Measurements from ENCODE around the gene SORCS1. TPM values are rescaled to one million over a fixed set of nuclear protein-coding genes. Genes with fewer than 3 reads are reported as not detected.

The SORCS1 gene
- total RNA-seq, 1 experiment from 2014 or later: 0.11 TPM

DNA sequence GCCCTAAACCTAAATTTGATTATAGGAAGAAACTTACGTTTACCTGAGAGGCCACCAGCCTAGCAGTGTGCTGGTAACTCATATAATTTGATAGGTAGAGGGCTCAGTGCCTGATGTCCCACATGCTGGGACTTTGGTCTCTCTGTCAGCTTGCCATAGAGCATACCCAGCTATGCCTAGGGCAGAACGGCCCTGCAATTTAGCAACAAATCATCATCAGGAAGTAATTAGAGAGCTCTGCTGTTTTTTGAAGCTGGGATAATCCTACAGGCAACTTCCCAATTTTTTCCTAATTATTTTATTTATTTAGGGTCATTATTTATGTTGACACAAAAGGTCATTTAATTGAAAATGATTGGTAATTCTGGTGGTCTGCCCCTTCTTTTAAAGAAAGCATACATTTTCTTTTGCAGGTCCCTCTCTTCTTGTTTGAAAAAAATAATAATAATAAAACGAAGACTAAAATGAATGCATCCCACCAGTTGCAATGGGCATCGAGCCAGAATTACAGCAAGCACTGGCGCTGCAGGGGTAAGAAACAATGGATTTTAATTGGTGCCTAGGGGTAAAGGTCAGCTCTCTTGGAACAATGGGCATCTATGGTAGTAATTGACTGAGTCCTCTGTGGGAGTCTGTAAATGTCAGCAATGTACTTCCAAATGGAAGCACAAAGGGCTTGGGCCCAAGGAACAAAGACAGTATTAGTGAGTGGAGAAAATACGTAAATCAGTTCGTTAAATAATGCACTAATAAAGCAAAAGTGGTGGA, 348.0 kb downstream of the SORCS1 start:
- no peak for TF ChIP-seq EZH2phosphoT487 (IDR thresholded peaks at IDR 0.05; ENCODE audit: borderline replicate concordance, low read length)
- TF ChIP-seq EZH2 (IDR thresholded peaks at IDR 0.05; ENCODE audit: low read length, unreplicated experiment): no peak
- TF ChIP-seq, protein P1, sequence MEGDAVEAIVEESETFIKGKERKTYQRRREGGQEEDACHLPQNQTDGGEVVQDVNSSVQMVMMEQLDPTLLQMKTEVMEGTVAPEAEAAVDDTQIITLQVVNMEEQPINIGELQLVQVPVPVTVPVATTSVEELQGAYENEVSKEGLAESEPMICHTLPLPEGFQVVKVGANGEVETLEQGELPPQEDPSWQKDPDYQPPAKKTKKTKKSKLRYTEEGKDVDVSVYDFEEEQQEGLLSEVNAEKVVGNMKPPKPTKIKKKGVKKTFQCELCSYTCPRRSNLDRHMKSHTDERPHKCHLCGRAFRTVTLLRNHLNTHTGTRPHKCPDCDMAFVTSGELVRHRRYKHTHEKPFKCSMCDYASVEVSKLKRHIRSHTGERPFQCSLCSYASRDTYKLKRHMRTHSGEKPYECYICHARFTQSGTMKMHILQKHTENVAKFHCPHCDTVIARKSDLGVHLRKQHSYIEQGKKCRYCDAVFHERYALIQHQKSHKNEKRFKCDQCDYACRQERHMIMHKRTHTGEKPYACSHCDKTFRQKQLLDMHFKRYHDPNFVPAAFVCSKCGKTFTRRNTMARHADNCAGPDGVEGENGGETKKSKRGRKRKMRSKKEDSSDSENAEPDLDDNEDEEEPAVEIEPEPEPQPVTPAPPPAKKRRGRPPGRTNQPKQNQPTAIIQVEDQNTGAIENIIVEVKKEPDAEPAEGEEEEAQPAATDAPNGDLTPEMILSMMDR (conservative IDR thresholded peaks at IDR 0.05; ENCODE audit: low read depth, low read length): no peak
- ChIA-PET CTCF (no interaction called here), POLR2A (ENCODE audit: unreplicated experiment) (no interaction called here)
- Histone ChIP-seq H2AFZ (ENCODE audit: low read length) (no peak overlapping the region), H3K79me2 (ENCODE audit: low read length) (no peaks in the 10 kb centered on the region), H3K27me3 (ENCODE audit: low read length) (peaks cover 81% of the 10 kb centered on the region), H3K36me3 (ENCODE audit: low read depth, low read length) (no peaks in the 10 kb centered on the region), H3F3A (ENCODE audit: low read length, unreplicated experiment) (no peaks in the 10 kb centered on the region), H4K20me1 (ENCODE audit: low read length) (no peaks in the 10 kb centered on the region), H3K4me1 (ENCODE audit: insufficient read depth, low read length) (no peaks in the 10 kb centered on the region), H3K9me3 (ENCODE audit: low read length) (no peaks in the 10 kb centered on the region), H3K27ac (ENCODE audit: low read length) (no peak overlapping the region), H3K4me2 (ENCODE audit: low read length) (no peak overlapping the region), H3K9me2 (replicated peaks; ENCODE audit: low read length) (no peaks in the 10 kb centered on the region), H3K4me3 (ENCODE audit: low read length) (no peak overlapping the region), H3K9ac (ENCODE audit: low read length) (no peak overlapping the region)
- DNase-seq (no peak), ATAC-seq (no peak)
- intact Hi-C loops (cut with micrococcal nuclease): no loop called here
- BruUV-seq (replicated peaks): no TSS peak

DNA sequence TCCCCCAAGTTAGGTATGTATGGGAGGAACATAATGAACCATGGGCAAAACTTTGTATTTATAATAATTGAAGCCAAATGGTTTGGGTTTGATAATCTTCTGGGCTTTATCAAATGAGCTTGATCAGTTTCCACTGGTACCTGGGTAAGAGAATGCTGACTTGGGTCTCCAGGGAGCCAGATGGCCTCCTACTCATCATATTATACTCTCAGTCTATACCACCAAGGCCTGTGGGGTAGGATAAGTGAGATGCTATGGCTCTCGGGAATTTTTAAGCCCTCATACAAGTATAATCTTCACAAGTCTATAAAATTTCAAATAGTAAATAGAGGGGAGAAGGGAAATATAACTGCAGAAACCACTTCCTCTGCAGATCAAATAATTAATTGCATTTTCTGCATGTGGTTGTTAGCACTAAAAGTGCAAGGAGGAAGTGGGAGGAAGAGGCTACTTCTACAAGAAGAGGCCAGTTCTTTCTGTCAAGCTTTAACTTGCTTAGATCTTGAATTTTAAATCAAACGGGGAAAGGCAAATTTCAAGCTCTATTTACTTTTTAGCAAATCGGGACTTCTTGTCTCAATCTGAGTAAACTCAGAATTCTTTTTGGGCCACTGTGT, 349.0 kb downstream of the SORCS1 start:
- no peaks in the 10 kb centered on the region for H3K9me3 ChIP-seq (ENCODE audit: low read length)
- no peak for ATAC-seq
- no peak overlapping the region for H3K4me3 ChIP-seq (ENCODE audit: low read length)
- H3K79me2 ChIP-seq (ENCODE audit: low read length): no peaks in the 10 kb centered on the region
- POLR2A ChIA-PET (ENCODE audit: unreplicated experiment): no interaction called here
- TF ChIP-seq, protein P1 (conservative IDR thresholded peaks at IDR 0.05; ENCODE audit: low read depth, low read length): no peak
- TF ChIP-seq EZH2phosphoT487 (IDR thresholded peaks at IDR 0.05; ENCODE audit: borderline replicate concordance, low read length) (no peak), EZH2 (IDR thresholded peaks at IDR 0.05; ENCODE audit: low read length, unreplicated experiment) (no peak)
- H3K36me3 ChIP-seq (ENCODE audit: low read depth, low read length): no peaks in the 10 kb centered on the region
- no peak overlapping the region for H3K9ac ChIP-seq (ENCODE audit: low read length)
- H3K27ac ChIP-seq (ENCODE audit: low read length): no peak overlapping the region
- H4K20me1 ChIP-seq (ENCODE audit: low read length): no peaks in the 10 kb centered on the region
- intact Hi-C loops (cut with micrococcal nuclease): no loop called here
- H2AFZ ChIP-seq (ENCODE audit: low read length): no peak overlapping the region
- DNase-seq: no peak
- no peaks in the 10 kb centered on the region for H3F3A ChIP-seq (ENCODE audit: low read length, unreplicated experiment)
- H3K9me2 ChIP-seq (replicated peaks; ENCODE audit: low read length): no peaks in the 10 kb centered on the region
- CTCF ChIA-PET: no interaction called here
- no TSS peak for BruUV-seq (replicated peaks)
- H3K4me2 ChIP-seq (ENCODE audit: low read length): no peak overlapping the region
- H3K4me1 ChIP-seq (ENCODE audit: insufficient read depth, low read length): no peaks in the 10 kb centered on the region
- H3K27me3 ChIP-seq (ENCODE audit: low read length): peaks cover 80% of the 10 kb centered on the region

DNA sequence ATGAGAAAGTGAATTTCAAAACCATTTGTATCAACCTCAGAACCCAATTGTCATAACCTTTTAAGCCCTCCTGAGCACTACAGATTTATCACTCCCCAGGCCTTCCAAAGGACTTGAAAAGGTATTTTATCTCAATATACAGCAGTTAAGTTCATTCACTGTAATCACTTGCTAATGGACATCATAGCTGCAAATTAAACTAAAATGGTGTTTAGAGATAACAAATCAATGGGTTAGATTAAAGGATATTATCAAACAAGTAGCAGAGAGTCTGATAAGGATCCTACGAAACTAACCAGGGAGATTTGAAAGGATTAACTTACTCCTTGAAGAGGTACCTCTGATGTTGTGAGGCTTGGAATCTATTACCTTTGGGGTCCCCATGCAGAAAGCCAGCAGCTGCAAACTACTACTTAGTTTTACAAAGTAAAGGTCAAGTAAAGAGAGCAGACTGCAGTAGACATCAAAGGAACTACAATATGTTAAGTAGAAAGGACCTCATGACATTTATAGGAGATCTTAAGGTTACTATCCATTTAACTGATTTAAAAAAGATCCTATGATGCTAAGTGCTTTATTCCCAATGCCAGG, 359.4 kb downstream of the SORCS1 start:
- TF ChIP-seq EZH2phosphoT487 (IDR thresholded peaks at IDR 0.05; ENCODE audit: borderline replicate concordance, low read length) (no peak), EZH2 (IDR thresholded peaks at IDR 0.05; ENCODE audit: low read length, unreplicated experiment) (no peak)
- TF ChIP-seq, protein P1 (conservative IDR thresholded peaks at IDR 0.05; ENCODE audit: low read depth, low read length): no peak

More for the DNA sequence above, 359.4 kb downstream of the SORCS1 start:
- no peaks in the 10 kb centered on the region for H3K79me2 ChIP-seq (ENCODE audit: low read length)
- no peak overlapping the region for H3K9ac ChIP-seq (ENCODE audit: low read length)
- peaks cover 32% of the 10 kb centered on the region for H3K27me3 ChIP-seq (ENCODE audit: low read length)
- intact Hi-C loops (cut with micrococcal nuclease): no loop called here
- no peaks in the 10 kb centered on the region for H3F3A ChIP-seq (ENCODE audit: low read length, unreplicated experiment)
- no peak for DNase-seq
- BruUV-seq (replicated peaks): no TSS peak
- no peak for ATAC-seq
- H3K9me3 ChIP-seq (ENCODE audit: low read length): no peaks in the 10 kb centered on the region
- H3K4me3 ChIP-seq (ENCODE audit: low read length): no peak overlapping the region
- H3K27ac ChIP-seq (ENCODE audit: low read length): no peak overlapping the region
- ChIA-PET CTCF (no interaction called here), POLR2A (ENCODE audit: unreplicated experiment) (no interaction called here)
- H3K9me2 ChIP-seq (replicated peaks; ENCODE audit: low read length): no peaks in the 10 kb centered on the region
- H3K4me2 ChIP-seq (ENCODE audit: low read length): no peak overlapping the region
- no peaks in the 10 kb centered on the region for H3K4me1 ChIP-seq (ENCODE audit: insufficient read depth, low read length)
- H4K20me1 ChIP-seq (ENCODE audit: low read length): no peaks in the 10 kb centered on the region
- H3K36me3 ChIP-seq (ENCODE audit: low read depth, low read length): no peaks in the 10 kb centered on the region
- no peak overlapping the region for H2AFZ ChIP-seq (ENCODE audit: low read length)
